COLO829 (cell line): ENCODE results near the gene ADAMTS7.
"Not testable (repeated sequence)": the region's sequence is repeated elsewhere in the genome, so short reads cannot be mapped to it uniquely, and the experiment has no call there.

ENCODE experiments used
- DNase-seq: peaks from one replicate; pipeline ENCODE4 v3.0.0; 2012; ENCODE audit warnings: low spot score

The ADAMTS7 gene

DNA sequence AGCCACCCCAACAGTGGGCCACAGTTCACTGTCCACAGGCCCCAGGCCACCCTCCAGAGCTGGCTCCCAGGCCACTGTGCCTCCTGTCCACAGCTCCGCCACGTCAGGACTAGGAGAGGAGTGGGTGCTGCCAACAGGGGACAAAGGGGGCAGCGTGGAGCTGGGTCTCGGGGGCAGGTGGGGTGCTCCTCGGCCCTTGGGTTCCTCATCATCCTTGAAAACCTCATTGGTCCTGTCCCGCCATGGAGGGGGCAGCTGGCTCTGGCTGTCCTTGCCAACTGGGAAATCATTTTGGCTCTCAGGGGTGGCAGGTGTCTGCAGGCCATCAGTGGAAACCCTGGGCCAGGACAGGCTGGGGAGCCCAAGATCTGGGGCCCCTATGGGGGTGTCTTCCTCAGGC lies 45.2 kb downstream of the ADAMTS7 start:
- no peak for DNase-seq

DNA sequence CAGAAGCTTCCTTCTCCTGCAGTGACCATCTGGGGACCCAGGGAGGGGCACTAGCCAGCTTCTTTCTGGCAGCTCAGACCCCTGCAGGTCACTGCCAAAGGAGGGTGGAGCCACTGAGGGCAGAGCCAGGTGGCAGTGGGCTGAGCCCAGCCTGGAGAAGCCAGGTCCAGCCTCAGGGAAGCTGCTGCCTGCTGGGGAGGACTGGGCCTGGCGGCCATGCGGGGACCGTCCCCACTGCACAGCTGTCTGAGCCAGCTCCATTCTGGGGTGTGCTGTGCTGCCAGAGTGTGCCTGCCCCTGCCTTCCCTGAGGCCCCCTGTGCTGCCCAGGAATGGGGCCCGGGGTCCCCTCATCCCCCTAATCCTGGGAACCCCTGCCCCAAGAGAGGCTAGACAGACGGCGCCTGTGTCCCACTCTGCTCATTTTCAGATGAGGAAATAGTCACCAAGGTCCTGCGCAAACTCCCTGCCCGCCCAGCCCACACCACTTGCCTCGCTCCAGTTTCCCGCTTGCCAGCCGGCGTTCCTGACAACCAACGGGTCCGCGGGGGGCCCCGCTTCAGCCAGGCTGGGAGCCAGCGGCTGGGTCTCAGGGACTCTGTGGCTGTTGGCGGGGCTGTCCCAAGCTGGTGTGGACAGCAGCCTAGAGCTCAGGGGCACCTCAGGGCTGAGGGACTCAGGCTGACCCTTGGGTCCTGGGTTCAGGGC lies 46.0 kb downstream of the ADAMTS7 start:
- DNase-seq, result not testable (repeated sequence)

DNA sequence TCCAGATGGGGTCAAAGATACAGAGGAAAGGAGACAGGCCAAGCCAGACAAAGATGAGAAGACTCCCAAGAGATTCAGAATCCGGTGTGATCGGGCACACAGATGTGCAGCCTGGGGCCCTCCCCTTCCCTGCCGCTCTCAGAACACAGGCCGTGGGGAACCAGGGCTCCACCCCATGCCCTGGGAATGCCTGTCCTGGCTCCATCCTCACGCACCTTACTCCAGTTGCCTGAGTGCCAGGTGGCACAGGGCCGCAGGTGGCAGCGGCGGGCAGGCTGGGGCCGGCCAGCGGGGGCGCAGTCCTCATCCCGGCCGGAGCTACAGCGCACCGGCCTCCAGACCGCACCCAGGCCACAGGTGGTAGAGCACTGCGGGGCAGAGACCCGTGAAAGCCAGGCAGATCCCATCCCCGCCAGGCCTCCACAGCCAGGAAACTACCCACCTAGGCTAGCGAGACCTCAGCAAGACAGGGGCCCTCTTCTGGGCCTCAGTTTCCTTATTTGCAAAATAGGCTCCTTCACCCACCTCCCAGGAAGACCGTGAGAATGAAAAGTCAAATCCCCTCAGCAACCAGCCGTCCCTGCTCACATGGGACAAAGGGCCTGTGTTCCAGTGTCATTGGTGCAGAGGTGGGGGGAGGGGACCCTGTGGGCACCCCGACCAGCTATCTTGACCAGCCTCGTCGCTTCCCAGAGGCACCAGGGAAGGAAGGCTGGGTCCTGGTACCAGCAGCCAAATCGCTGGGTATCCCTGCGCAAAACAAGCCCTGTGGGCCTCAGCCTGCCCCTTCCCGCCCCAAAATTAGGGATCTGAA lies 46.7 kb downstream of the ADAMTS7 start:
- not testable (repeated sequence) for DNase-seq

DNA sequence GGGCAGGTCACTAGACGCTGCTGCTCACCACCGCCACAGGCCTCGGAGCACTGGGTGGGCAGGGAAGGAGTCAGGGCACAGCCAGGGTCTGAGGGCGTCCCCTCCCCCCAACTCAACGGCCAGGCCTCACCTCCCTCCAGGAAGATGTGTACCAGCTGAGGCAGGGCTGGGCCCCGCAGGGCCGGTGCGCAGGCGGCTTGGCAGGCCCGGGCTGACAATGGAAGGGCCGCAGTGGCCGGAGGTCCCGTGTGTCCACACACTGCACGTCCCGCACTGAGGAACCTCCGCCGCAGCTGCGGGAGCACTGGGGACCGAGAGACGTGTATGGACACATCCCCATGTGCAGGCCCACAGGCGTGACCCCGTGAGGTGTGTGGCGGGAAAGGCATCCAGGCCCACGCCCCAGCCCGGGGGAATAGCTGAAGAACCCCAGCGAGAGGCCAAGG lies 47.4 kb downstream of the ADAMTS7 start:
- DNase-seq, result no peak

DNA sequence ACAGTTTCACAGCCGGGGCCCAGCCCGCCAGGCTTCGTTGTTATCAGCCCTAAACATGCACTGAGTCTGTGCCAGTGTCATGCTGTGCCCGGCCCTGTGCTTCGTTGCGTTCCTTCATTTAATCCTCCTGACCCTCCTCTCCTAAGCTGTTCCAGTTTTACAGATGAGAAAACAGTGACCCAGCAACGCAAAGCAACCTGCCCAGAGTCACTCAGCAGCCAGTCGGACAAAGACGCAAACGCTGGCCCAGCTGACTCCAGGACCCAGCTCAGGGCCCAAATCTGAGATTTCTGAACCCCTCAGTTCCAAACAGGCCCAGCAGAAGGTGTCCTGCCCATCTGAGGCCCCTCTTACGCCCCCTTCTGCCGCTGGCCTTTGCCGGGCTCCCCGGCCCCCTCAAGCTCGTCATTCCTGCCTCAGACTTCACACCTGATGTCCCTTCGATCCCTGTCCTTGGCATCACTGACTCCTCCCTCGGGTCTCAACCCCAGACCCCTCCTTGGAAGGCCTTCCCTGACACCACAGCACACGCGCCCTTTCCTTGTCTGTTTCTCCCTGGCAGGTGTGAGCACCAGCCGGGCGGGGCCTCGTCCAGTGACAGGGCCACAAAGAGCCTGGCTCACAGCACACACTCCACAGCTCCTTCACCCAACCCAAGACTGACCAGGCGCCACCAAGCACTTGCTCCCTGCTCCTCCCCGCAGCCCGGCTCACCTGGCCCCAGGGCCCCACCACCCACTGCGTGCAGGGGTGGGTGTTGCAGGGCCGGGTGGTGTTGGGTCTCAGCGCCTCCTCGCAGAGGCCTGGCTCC lies 48.1 kb downstream of the ADAMTS7 start:
- DNase-seq, result no peak

DNA sequence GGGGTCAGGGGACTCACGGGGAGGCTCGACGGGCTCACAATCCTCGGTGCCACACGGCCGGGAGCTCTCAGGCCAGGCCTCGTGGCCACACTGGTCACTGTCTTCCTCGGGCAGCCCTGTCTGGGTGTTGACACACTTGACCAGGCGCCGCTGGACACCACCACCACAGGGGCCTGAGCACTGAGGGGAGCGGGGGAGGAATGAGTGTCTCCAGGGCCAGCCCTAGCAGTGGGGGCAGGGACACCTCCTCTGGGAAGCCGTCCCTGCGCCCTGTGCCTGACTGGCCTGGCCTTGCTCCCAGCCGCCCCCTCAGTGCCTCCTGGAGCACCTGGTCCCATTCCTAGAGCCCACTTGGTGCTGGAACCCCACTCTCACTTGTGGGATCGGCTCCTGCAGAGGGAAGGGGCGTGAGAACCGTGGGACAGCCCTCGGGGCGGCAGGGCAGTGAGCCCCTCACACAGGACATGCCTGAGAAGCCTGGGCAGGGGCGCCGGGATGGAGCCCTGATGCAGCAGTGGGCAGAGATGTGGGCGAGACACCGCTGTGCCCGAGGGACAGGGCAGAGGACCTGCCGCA lies 48.8 kb downstream of the ADAMTS7 start:
- not testable (repeated sequence) for DNase-seq

DNA sequence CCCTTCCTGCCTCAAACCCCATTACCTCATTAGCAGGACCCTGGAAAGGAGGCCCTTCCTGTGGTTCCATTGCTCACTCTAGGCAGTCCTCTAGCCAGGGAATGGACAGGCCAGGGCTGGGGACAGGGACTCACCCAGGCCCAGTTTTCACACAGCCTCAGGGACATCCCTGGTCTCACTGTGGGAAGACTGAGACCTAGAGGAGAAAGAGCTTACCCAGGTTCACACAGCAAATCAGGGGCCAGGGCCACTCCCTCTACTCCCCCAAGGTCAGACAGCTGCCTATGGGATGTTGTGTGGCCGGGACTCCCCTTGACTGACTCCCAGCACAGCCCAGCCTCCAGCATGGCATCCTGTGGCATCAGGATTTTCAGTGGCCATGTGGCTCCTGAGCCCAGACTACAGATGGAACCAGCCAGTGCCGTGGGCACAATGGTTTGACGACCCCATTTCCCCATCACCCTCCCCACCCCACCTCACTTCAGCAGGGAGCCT lies 49.3 kb downstream of the ADAMTS7 start:
- no peak for DNase-seq

DNA sequence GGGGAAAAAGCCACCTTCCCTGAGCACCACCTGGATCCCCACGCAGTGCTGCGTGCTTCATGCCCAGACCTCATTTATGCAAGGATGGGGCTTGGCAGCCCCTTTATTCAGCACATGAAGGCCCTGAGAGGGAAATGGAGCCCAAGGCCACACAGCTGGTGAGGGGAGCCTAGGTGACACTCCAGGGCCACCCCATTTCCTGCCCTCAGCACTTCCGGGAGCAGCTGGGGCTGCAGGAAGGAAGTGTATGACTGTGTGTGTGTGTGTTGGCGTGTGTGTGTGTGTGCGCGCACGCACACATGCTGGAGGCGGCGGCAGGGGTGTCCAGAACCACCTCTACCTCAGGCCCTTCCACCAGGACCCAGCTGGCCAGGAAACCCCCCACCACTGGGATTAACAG lies 49.8 kb downstream of the ADAMTS7 start:
- DNase-seq, result not testable (repeated sequence)

DNA sequence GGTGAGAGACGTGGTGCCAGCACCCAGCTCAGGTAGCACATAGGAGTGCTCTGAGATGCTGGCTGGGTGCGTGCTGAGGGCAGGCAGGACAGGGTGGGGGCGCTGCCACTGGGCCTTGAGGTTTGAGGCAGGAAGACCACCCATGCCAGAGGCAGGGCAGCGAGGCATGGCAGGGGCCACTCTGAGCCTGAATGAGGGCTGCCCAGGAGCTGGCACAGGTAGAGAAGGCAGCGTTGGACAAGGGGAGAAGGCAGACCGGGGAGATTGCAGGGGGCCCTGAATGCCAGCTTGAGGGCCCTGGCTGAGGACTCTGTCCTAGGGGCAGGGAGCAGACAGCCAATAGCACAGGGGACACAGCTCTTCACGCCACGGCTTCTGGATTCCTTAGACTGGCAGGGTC lies 50.2 kb downstream of the ADAMTS7 start:
- no peak for DNase-seq

DNA sequence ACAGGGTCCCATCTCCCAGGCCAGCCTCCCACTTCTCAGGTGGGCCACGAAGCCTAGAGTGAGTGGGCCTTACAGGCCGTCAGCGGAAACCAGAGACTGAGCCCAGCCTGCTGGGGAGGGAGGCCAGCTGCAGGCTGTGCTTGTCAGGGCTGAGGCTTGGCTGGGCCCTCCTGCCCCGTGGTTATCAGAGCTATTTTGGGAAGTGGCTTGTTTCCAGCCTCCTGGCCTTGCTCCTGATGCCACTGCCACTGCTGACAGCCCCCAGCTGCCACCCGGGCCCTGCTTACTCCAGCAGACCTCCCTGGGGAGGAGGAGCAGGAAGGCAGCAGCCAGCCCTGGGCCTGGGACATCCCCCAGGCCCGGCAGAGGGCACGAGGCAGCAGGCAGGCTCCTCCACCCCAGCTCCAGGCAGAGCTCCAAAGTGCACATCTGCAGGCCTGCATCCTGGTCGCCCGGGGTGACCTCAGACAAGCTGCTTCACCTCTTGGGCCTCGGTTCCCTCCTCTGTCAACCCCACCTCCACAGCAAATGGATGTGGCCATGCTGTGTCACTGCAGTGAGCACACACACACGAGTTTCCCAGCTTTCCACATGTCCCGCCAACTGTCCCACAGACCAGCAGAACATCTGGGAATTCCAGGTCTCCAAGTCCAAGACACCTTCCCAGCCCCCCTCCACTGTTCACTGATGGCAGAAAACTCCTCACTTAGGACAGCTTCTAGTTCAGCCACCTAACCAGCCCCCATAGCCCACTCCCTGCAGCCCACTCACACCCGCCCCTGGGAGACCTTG lies 51.0 kb downstream of the ADAMTS7 start:
- not testable (repeated sequence) for DNase-seq

DNA sequence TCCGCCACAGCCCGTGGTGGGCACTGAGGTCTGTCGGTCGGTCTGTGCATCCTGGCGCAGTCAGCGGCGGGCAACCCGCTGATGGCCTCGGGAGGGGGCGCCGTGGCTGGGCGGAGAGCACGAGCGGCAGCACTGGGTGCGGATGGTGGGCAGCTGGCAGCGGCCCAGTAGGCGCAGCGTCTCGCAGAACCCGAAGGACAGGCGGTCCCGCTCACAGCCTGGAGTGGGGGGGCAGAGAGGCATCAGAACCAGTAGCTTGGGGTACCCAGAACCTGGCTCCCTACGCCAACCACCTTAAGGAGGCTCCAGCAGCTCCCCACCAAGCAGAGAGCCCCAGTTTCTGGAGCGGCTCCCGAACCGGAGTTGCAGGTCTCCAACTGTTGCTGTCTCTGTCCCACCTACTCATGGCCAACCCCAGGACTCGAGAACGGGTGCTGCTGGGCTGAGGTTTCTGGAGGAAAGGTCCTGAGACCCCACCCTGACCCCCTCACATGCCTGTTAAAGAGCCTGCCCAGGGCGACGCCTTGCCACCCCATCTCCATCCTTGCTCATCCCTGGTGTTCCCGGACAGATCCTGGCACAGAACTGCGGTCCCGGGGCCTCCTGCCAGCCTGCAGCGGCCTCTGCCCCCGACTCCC lies 51.8 kb downstream of the ADAMTS7 start:
- not testable (repeated sequence) for DNase-seq

DNA sequence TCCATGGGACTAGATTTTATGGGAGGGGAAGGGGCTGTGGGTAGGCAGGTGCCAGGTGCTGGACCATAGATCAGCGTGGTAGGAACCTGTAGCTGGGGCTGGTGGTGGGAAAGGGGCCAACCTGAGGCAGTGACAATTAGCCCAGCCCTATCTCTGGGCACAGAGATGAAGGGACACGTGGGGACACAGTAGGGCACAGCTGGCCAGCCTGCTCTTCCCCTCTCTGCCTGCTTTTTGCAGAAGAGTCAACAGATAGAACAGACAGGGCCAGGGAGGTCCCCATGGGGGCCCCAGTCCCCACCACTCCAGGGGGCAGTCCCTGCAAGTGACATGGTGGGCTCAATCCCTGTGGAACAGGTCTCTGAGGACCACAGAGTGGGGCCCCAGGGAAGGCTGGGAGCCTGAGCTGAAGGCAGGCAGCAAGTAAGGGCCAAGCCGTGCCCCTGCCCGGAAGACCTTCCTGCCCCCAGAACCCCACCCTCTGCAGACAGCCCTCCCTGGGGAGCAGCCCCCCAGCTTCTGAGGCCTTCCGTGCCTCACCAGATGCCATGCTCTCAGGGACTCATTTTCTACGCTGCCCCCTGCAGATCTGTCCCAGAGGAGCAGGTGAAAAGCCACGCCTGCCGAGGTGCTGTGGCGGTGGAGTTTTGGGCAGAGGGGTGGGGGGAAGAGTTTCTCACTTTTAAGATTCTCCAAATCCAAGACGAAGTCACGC lies 52.6 kb downstream of the ADAMTS7 start:
- DNase-seq, result not testable (repeated sequence)

DNA sequence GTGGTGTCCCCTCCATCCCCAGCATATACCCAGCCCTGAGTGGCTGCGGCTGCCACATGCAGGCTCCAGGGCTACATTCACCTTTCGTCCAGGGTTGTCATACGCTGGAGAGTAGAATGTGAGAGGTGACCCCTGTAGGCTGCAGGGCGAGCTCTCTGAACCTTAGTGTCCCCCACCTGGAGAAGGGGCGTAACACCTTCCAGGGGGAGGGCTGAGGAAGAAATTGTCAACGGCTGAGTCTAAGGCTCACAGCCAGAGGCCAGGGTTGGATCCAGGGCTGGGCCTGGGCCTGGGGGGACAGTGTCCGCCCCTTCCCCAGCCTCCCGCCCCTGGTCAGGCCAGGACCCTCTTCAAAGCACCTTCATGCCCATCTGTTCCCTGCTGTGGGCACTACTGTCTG lies 53.2 kb downstream of the ADAMTS7 start:
- DNase-seq, result not testable (repeated sequence)

DNA sequence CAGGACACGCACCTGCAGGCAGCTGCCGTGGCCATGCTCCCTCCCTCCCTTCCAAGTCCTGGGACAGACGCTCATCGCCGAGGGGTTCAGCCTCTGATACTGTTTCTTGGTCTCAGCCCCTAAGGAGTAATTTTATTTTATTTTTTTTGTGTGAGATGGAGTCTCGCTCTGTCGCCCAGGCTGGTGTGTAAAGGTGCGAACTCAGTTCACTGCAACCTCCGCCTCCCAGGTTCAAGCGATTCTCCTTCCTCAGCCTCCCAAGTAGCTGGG lies 53.7 kb downstream of the ADAMTS7 start:
- no peak for DNase-seq

DNA sequence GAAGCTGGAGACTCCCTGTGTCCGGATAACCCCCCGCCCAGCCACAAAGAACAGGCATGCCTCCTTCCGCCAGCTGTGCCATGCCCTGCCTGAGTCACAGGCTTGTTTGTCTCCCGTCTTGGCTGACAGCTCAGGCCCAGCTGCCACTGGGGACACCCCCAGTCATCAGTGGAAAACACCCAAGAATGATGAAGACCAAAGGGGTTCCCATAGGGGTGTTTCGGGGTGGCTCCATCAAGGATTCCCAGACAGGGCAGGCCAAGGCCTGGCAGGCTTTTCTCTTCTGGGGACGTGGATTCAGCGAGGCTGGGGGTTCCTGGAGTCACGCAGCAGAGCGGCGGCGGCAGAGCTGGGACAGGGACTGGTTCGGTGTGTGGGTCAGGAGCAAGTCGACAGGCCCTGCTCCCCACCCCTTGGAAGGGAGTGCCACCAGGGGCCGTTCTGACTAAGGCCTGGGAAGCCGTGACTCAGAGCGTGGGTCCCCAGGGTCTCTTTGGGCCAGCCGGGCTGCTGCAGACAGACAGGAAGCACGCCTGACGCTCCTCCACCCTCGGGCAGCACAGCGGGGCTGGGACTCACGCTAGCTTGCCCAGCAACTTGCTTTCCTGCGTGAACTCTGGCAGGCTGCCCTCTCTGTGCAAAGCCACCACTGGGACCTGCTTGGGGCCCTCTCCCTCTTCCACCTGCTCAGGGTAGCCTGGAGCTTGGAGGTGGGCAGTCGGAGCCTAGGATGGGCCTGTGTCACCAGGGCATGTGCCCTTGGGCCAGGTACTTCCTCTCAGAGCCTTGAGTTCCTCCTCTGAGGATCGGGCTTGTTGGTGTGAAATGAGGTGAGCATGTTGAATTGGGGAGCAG lies 54.3 kb downstream of the ADAMTS7 start:
- not testable (repeated sequence) for DNase-seq

DNA sequence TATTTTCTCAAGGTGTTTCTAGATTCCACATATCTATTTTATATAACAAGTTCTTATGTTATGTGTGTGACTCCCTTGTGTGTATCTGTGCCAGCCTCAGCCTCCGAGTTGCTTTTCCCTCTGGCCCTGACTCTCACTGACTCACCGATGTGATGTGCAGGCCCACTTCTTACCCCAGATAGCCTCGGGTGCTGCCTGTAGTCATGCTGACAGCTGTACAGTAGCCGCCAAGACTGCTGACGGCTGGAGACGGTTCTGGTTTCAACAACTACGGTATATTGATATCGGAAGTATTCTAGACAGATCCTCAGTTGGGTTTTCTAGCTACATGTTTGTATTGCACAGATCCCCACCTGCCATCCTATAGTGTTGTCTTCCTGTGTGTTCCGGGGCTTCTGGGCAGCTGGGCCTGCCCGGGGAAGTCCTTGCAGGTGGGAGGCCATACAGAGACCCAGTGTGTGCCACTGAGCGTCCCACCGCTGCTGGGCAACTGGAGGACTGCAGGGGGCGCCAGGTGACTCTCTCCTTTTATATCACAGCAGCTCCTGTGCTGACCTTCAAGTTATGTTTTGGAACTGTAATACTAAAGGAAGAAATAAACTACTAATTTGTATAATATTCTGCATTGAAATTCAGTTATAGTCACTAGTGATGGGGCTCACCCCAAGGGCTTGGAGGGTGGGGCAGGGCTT lies 55.2 kb downstream of the ADAMTS7 start:
- not testable (repeated sequence) for DNase-seq

DNA sequence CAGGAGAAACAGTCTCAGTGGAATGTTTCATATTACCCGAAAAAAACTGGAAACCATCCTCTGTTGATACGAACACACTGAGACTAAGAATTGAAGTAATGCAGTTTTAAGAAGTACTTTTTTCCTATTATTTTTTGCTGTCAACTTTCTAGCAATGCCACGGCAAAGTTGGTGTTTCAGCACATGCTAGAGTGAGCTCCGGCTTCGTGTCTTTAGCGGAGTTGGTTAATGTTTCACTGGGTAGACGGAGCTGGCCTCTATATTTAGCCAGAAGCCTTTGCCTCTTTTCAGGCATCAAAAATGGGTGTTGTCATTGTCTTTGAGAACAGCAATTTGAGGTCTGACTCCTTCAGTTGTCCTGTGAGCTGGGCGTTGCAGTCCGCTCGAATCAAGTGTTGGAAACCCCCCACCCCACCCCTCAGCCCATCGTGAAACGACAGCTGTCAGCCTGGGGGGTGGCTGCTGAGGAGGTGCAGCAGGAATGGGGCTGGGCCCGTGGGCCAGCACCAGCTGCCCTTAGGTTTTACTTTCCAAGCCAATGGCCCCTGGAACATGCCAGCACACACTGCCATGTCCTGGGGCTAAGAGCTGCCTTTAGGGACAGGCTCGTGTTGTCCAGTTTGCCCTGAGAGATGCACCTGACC lies 56.5 kb downstream of the ADAMTS7 start:
- not testable (repeated sequence) for DNase-seq
